HepG2 (cell line): Measurements from ENCODE around the gene MRPL43. TPM values are rescaled to one million over a fixed set of nuclear protein-coding genes. Genes with fewer than 3 reads are reported as not detected.
A peak's percentile ranks its signal among the peaks of the same experiment; 100 is the strongest.

Source experiments
- ARID5B ChIP-seq: IDR thresholded peaks from 2 replicates; pipeline ENCODE4 v1.4.0; 2020; ENCODE audit warnings: mild to moderate bottlenecking, missing genetic modification reagents
- CTCF ChIP-seq: sonication (generic); formaldehyde crosslinking; IDR thresholded peaks from 2 replicates; pipeline ENCODE4 v1.5.0; 2020; ENCODE audit warnings: mild to moderate bottlenecking, missing genetic modification reagents, moderate library complexity
- DZIP1 ChIP-seq: sonication (generic); formaldehyde crosslinking; IDR thresholded peaks from 2 replicates; pipeline ENCODE4 v1.5.0; 2020; ENCODE audit warnings: mild to moderate bottlenecking, missing genetic modification reagents
- E2F1 ChIP-seq: sonication (generic); formaldehyde crosslinking; IDR thresholded peaks from 2 replicates; pipeline ENCODE4 v1.5.0; 2020; ENCODE audit warnings: missing genetic modification reagents
- HOXA5 ChIP-seq: sonication (generic); formaldehyde crosslinking; IDR thresholded peaks from 2 replicates; pipeline ENCODE4 v1.4.0; 2020; ENCODE audit warnings: missing genetic modification reagents
- RAD21 ChIP-seq: fragments of 450-650 bp; formaldehyde crosslinking; IDR thresholded peaks from 2 replicates; pipeline ENCODE4 v1.5.0; 2020; ENCODE audit warnings: mild to moderate bottlenecking
- REXO4 ChIP-seq: sonication (generic); formaldehyde crosslinking; IDR thresholded peaks from 2 replicates; pipeline ENCODE4 v1.8.0; 2022; ENCODE audit warnings: missing genetic modification reagents, mild to moderate bottlenecking, borderline replicate concordance
- TFE3 ChIP-seq: IDR thresholded peaks from 2 replicates; pipeline ENCODE4 v1.6.1; 2016
- ZNF362 ChIP-seq: sonication (generic); formaldehyde crosslinking; IDR thresholded peaks from 2 replicates; pipeline ENCODE4 v1.4.0; 2020; ENCODE audit warnings: missing genetic modification reagents, mild to moderate bottlenecking, borderline replicate concordance
- ZNF432 ChIP-seq: sonication (generic); formaldehyde crosslinking; IDR thresholded peaks from 2 replicates; pipeline ENCODE4 v1.5.0; 2020; ENCODE audit warnings: missing genetic modification reagents, mild to moderate bottlenecking, borderline replicate concordance
- ZNF576 ChIP-seq: sonication (generic); formaldehyde crosslinking; IDR thresholded peaks from 2 replicates; pipeline ENCODE4 v1.4.0; 2020; ENCODE audit warnings: mild to moderate bottlenecking, missing genetic modification reagents
- ZNF639 ChIP-seq: conservative IDR thresholded peaks from 2 replicates; pipeline ENCODE4 v1.6.1; 2018; ENCODE audit warnings: missing genetic modification reagents
- ZNF788 ChIP-seq: sonication (generic); formaldehyde crosslinking; IDR thresholded peaks from 2 replicates; pipeline ENCODE4 v1.5.0; 2020; ENCODE audit warnings: mild to moderate bottlenecking, missing genetic modification reagents, borderline replicate concordance
- ZNF790 ChIP-seq: sonication (generic); formaldehyde crosslinking; IDR thresholded peaks from 2 replicates; pipeline ENCODE4 v1.8.0; 2022; ENCODE audit warnings: missing genetic modification reagents, mild to moderate bottlenecking, borderline replicate concordance
- ZNF839 ChIP-seq: sonication (generic); formaldehyde crosslinking; IDR thresholded peaks from 2 replicates; pipeline ENCODE4 v1.4.0; 2020; ENCODE audit warnings: missing genetic modification reagents, mild to moderate bottlenecking, borderline replicate concordance
- polyA plus RNA-seq, 8 experiments: library from polyadenylated mRNA; depleted of rRNA in 3 of 8; stranded (reverse) in 7 of 8; unstranded in 1 of 8; fragments of >200 nt; fragmentation: Illumina TruSeq in 4 of 8; extraction: Trizol in 4 of 8; gene quantifications; 2 replicates each; pipeline versions ENCODE4 v1.2.1 to v1.2.3, GENCODE V29; 2011 to 2016; ENCODE audit warnings: low read depth in 4 of 8, missing spikeins in 1 of 8, mixed read lengths in 1 of 8; ENCODE audit not compliant: insufficient read depth in 1 of 8
- total RNA-seq, 5 experiments: library from RNA; depleted of rRNA; stranded (reverse); fragments of >200 nt; fragmentation: Illumina TruSeq; extraction: Trizol; gene quantifications; 2 replicates each; pipeline ENCODE4 v1.2.3, GENCODE V29; 2016; ENCODE audit warnings: low read depth in 1 of 5

The MRPL43 gene
- total and polyA plus RNA-seq, 2 of the 13 experiments (the other 11 are each of a cell fraction or from before 2014, with no cell fraction given), result 71.0 to 73.7 TPM

GRCh38 chr10:100986623-100986951, 710 bp downstream of the MRPL43 start (continued):
- no peak for TF ChIP-seq DZIP1 (CRISPR knock-in tag)
- TF ChIP-seq ZNF790 (CRISPR knock-in tag), result 0 out of 2 replicates have a peak, but pooled peaks have one; percentile 26
- no peak for TF ChIP-seq CTCF
- TF ChIP-seq TFE3 (CRISPR knock-in tag), result 0 out of 2 replicates have a peak, but pooled peaks have one; percentile 15
- TF ChIP-seq ZNF639 (CRISPR knock-in tag), result no peak
- TF ChIP-seq RAD21 (CRISPR knock-in tag), result no peak
- TF ChIP-seq ARID5B (CRISPR knock-in tag), result no peak
- TF ChIP-seq ZNF576 (CRISPR knock-in tag), result peak; percentile 81; the same call in 1 of the 2 replicates
- no peak for TF ChIP-seq ZNF362 (CRISPR knock-in tag)
- no peak for TF ChIP-seq ZNF788 (CRISPR knock-in tag)
- no peak for TF ChIP-seq E2F1 (CRISPR knock-in tag)
- 0 out of 2 replicates have a peak, but pooled peaks have one; percentile 3 for TF ChIP-seq HOXA5 (CRISPR knock-in tag)
- no peak for TF ChIP-seq ZNF432
- no peak for TF ChIP-seq REXO4 (CRISPR knock-in tag)
- no peak for TF ChIP-seq ZNF839
